ENCODE data around the gene NCSTN.

Gene NCSTN

DNA sequence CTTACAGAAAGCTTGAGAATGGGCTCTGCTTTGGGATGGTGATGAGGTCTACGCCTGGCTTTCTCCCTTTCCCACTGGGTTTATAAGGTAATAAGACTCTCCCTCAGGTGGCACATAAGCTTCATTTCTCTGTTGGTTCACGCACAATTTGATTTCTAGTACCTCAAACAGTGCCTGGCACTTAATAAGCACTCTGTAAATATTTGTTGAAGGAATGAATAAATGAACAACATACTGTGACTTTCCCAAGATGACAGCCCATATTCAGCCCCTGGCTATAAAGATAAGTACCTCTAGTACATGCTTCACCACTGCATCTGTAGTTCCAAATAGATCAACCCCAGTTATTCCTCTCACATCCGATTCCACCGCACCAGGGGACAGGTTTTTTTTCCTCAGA lies 17.9 kb upstream of the NCSTN start:
- no peaks in the 10 kb centered on the region for H3K9me3 ChIP-seq (ENCODE audit: severe bottlenecking)
- H3K4me1 ChIP-seq (ENCODE audit: insufficient read depth, poor library complexity, severe bottlenecking) = no peaks in the 10 kb centered on the region
- H3K27ac ChIP-seq (ENCODE audit: poor library complexity, severe bottlenecking) = no peak overlapping the region
- ATAC-seq (ENCODE audit: low read depth) = no peak
- H3K4me3 ChIP-seq (ENCODE audit: severe bottlenecking) = no peak overlapping the region
- peaks cover 93% of the 10 kb centered on the region for H3K36me3 ChIP-seq (ENCODE audit: low read depth)
- DNase-seq (ENCODE audit: low spot score) = no peak
- TF ChIP-seq, protein P1, sequence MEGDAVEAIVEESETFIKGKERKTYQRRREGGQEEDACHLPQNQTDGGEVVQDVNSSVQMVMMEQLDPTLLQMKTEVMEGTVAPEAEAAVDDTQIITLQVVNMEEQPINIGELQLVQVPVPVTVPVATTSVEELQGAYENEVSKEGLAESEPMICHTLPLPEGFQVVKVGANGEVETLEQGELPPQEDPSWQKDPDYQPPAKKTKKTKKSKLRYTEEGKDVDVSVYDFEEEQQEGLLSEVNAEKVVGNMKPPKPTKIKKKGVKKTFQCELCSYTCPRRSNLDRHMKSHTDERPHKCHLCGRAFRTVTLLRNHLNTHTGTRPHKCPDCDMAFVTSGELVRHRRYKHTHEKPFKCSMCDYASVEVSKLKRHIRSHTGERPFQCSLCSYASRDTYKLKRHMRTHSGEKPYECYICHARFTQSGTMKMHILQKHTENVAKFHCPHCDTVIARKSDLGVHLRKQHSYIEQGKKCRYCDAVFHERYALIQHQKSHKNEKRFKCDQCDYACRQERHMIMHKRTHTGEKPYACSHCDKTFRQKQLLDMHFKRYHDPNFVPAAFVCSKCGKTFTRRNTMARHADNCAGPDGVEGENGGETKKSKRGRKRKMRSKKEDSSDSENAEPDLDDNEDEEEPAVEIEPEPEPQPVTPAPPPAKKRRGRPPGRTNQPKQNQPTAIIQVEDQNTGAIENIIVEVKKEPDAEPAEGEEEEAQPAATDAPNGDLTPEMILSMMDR (IDR thresholded peaks at IDR 0.05; ENCODE audit: poor library complexity, severe bottlenecking) = no peak
- no peaks in the 10 kb centered on the region for H3K27me3 ChIP-seq (ENCODE audit: insufficient read depth, poor library complexity, severe bottlenecking)

DNA sequence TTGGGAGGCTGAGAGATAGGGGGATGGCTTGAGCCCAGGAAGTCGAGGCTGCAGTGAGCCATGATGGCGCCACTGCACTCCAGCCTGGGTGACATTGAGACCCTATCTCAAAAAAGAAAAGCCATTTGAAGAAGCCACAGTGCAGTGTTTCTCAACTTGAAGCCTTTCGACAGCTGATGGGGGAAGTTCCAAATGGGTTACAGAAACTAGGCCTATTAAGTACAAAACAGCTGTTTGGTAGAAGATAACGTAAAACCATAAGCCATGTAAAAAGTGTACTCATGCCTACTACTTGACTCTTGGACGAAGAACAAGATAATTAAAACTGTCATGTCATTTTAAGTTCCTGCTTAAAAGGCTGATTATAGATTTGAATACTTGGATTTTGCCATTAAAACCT lies 16.8 kb upstream of the NCSTN start:
- TF ChIP-seq, protein P1 (IDR thresholded peaks at IDR 0.05; ENCODE audit: poor library complexity, severe bottlenecking) = no peak
- ATAC-seq (ENCODE audit: low read depth) = no peak
- Histone ChIP-seq H3K4me3 (ENCODE audit: severe bottlenecking) (no peak overlapping the region), H3K36me3 (ENCODE audit: low read depth) (peaks cover 97% of the 10 kb centered on the region), H3K9me3 (ENCODE audit: severe bottlenecking) (no peaks in the 10 kb centered on the region), H3K4me1 (ENCODE audit: insufficient read depth, poor library complexity, severe bottlenecking) (no peaks in the 10 kb centered on the region), H3K27ac (ENCODE audit: poor library complexity, severe bottlenecking) (no peak overlapping the region), H3K27me3 (ENCODE audit: insufficient read depth, poor library complexity, severe bottlenecking) (no peaks in the 10 kb centered on the region)
- DNase-seq (ENCODE audit: low spot score) = no peak

DNA sequence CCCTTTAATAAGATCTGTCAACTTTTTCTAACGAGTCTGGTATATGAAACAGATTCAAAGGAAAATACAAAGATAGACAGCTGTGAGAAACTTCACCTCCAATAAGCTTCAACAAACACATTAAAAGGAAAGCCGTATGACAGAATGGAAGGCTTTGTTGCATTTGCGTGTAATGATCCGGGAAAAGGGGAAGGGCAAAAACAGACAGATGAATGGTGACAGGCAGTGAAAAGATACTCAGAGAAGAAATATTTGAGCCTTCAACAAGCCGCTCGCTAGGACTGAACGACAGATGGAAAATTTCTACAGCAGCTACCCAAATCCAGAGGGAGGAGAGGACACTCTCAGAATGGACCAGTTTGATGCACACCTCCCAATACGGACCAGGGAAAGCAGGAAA lies 15.0 kb upstream of the NCSTN start:
- DNase-seq (ENCODE audit: low spot score) (no peak), ATAC-seq (ENCODE audit: low read depth) (no peak)
- Histone ChIP-seq H3K36me3 (ENCODE audit: low read depth) (peaks cover 97% of the 10 kb centered on the region), H3K27me3 (ENCODE audit: insufficient read depth, poor library complexity, severe bottlenecking) (no peaks in the 10 kb centered on the region), H3K4me3 (ENCODE audit: severe bottlenecking) (no peak overlapping the region), H3K27ac (ENCODE audit: poor library complexity, severe bottlenecking) (no peak overlapping the region), H3K4me1 (ENCODE audit: insufficient read depth, poor library complexity, severe bottlenecking) (no peaks in the 10 kb centered on the region), H3K9me3 (ENCODE audit: severe bottlenecking) (no peaks in the 10 kb centered on the region)
- TF ChIP-seq, protein P1 (IDR thresholded peaks at IDR 0.05; ENCODE audit: poor library complexity, severe bottlenecking) = no peak

DNA sequence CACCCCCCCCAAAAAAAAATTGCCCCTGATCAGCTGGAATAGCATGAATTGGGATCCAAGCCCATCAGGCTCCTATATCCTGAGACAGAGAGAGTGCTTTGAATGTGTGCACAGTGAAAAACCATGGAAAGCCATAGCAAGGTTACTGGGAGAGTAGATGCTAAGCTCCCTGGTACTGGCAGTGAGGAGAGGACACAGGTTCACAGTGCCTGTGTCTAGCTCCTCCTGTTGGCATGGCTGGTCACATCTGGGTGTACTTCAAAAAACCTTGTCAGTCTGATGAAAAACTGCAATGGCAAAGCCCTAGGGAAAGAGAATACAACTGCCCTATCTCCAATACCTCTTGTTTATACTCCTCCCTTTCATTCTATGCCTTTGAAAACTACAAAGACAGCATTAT lies 13.1 kb upstream of the NCSTN start:
- Histone ChIP-seq H3K27me3 (ENCODE audit: insufficient read depth, poor library complexity, severe bottlenecking) (no peaks in the 10 kb centered on the region), H3K4me3 (ENCODE audit: severe bottlenecking) (no peak overlapping the region), H3K9me3 (ENCODE audit: severe bottlenecking) (no peaks in the 10 kb centered on the region), H3K4me1 (ENCODE audit: insufficient read depth, poor library complexity, severe bottlenecking) (no peaks in the 10 kb centered on the region), H3K27ac (ENCODE audit: poor library complexity, severe bottlenecking) (no peak overlapping the region), H3K36me3 (ENCODE audit: low read depth) (peaks cover 99% of the 10 kb centered on the region)
- ATAC-seq (ENCODE audit: low read depth) (no peak; the same call in 2 of the 3 replicates), DNase-seq (ENCODE audit: low spot score) (no peak)
- TF ChIP-seq, protein P1 (IDR thresholded peaks at IDR 0.05; ENCODE audit: poor library complexity, severe bottlenecking) = no peak

DNA sequence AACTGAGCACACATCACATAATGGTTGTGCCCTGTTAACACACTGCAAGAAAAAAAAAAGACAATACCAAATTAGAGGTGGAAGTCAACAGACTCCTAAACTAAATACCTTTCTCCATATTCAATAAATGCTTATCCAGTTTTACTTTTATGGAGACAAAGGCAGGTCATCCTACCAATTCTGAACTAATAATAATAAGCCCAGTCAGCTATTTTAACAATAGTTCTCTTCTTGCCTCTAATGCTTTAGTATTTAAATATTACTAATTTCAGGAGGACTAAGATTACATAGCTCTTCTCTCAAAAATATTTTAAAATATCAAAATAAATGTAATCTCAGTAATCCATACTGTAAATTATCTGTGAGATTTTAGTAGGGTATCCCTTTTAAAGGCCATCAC lies 10.7 kb upstream of the NCSTN start:
- TF ChIP-seq, protein P1 (IDR thresholded peaks at IDR 0.05; ENCODE audit: poor library complexity, severe bottlenecking) = no peak
- Histone ChIP-seq H3K27ac (ENCODE audit: poor library complexity, severe bottlenecking) (no peak overlapping the region), H3K9me3 (ENCODE audit: severe bottlenecking) (no peaks in the 10 kb centered on the region), H3K27me3 (ENCODE audit: insufficient read depth, poor library complexity, severe bottlenecking) (no peaks in the 10 kb centered on the region), H3K4me3 (ENCODE audit: severe bottlenecking) (no peak overlapping the region), H3K4me1 (ENCODE audit: insufficient read depth, poor library complexity, severe bottlenecking) (no peaks in the 10 kb centered on the region), H3K36me3 (ENCODE audit: low read depth) (peaks cover 97% of the 10 kb centered on the region)
- DNase-seq (ENCODE audit: low spot score) = no peak
- ATAC-seq (ENCODE audit: low read depth) = no peak

All from RWPE2 (cell line).